GM21360 (cell line): ENCODE measurements around the gene PDIA4.
A peak's percentile ranks its signal among the peaks of the same experiment; 100 is the strongest.
"Not testable (repeated sequence)": the region's sequence is repeated elsewhere in the genome, so short reads cannot be mapped to it uniquely, and the experiment has no call there.

ENCODE experiments used
- ATAC-seq: cut with Tn5 transposase; IDR thresholded peaks from one replicate; pipeline ENCODE4 v1.9.1; 2021; ENCODE audit warnings: mild to moderate bottlenecking, moderate library complexity; ENCODE audit not compliant: unreplicated experiment

PDIA4 gene

DNA sequence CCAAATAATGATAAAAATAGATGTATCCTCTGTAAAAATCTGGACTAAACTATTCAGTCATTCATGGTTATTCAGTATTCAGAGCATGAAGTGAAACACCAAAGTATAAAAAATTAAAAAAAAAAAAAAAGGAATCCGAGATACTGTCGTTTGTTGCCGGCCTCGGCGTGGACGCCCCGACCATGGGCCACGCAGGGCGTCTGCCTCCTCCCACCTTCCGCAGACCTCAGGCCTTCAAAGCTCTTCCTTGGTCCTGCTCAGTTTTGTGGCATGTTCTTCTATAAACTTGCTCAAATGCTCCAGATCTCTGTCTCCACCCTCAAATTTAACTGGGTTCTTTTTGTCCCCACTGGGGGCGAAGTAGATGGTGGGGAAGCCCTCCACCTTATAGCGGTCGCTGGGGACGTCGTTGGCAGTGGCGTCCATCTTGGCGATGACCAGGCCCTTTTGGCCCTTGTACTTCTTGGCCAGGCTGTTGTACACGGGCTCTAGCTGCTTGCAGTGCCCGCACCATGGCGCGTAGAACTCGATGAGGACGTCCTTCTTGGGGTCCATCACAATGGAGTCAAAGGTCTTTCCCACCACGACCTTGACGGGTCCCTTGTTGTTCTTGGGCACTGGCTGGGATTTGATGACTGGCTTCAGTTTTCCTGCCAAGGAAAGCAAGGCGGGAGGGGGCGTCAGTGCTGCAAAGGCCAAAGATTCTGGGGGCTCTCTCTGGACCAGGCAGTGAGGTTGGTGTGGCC, 24.6 kb downstream of the PDIA4 start:
- no peak for ATAC-seq

DNA sequence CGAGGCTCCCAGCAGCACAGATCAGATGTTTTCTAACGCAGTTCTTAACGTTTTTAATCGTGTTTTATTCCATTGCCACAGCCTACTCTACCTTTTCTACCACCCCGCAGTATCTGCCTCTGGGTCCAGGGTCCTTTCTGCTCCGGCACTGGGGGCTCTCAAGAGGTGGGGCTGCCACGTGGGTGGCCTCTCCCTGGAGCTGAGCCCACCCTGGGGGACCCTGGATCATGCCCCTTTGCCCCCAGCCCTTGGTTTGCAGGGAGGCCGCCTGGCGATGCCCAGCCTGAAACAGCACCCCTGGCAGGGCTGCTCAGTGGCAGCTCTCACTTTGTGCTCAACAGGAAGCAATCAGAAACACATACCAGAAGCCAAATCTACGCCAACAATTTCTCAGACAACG, 25.3 kb downstream of the PDIA4 start:
- ATAC-seq: no peak

DNA sequence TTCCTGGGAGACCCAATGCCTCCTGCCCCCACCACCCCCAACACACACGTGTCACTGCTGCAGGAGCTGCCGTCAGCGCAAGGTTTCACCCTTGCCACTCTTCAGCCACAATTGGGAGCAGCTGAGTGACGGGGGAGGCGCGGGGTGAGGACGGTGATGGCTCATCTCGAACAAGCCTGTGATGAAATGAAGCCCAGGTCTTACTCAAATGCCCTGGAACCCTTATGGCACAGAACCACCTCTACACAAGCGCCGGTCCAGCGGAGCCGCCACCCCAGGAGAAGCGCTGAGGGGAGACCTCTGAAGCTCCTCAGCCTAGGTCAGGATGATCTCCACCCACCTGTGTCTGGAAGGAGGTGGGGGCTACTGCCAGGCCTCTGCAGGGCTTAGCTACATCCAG, 25.7 kb downstream of the PDIA4 start:
- no peak for ATAC-seq

DNA sequence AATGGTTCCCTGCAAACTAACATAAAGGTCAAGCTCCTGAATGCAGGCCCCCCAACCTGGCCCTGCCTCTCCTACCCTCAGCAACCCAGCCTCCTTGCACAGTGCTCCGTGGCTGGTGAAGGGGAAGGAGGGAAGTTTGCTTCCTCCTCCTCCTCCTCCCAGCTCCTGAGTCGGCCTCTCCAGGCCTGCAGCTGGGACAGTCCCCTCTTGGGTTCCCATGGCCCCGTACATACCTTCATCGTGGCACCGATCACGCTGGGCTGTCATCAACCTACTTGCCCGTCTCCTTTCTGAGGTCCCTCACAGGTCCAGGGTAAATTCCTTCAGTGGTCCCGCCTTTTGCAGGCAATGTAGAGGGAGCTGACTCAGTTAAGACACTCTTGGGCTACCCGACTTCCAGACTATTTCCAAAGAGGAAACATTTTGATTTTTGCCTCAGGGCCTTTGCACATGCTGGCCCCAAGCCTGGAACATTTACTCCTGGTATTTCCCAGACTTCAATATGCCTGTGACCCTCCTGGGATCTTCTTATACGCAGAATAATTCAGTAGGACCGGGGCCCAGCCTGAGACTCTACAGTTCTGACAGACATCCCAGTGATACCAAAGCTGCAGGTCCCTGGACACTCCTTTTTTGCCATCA, 26.8 kb downstream of the PDIA4 start:
- ATAC-seq: no peak

DNA sequence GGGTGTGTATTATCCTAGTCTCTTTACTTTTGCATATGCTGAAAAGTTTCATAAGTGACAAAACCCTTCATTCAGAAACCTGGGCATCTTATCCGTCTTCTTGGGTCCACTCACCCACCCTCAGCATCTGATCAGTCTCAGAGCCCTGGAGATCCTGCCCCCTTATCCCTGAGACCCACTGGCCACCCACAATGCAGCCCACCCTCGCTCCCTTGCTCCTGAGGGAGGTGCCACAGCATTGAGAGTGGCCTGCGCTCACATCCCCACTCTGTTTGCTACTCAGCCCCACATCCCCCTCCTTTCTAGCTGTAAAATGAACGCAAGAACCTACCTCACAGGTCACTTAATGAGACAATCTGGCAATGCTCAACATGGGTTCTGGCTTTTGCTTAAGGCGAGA, 27.3 kb downstream of the PDIA4 start:
- ATAC-seq: no peak

DNA sequence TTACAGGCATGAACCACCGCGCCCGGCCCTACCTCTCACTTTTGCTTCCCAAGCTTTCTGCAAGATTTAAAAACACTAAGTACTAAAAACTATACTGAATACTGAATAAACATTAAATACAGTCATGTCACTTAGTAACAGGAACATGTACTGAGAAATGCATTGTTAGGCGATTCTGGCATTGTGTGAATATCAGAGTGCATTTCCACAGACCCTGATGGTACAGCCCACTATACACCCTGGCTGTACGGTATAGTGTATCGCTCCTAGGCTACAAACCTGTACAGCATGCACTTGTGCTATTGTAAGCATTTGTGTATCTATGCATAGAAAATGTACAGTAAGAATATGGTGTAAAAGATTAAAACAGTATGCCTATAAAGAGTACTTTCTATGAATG, 29.1 kb downstream of the PDIA4 start:
- no peak for ATAC-seq

DNA sequence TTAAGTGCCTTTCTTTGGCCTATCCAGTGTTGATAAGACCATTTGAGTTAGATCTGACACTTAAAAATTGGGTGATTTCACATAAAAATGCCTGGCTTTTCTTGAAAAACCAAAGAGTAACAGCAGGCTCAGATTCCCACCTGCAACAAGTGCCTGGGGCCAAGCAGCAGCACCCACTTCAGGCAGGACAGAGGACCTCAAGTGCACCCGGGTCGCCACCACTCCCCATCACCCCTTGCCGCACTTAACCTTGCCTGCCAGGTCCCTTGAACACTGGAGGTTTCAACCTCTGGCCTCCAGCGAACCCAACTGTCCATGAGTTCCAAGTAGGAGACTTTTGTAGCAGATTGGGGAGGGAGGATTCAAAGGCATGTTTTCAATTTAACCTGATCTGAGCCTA, 30.8 kb downstream of the PDIA4 start:
- no peak for ATAC-seq

DNA sequence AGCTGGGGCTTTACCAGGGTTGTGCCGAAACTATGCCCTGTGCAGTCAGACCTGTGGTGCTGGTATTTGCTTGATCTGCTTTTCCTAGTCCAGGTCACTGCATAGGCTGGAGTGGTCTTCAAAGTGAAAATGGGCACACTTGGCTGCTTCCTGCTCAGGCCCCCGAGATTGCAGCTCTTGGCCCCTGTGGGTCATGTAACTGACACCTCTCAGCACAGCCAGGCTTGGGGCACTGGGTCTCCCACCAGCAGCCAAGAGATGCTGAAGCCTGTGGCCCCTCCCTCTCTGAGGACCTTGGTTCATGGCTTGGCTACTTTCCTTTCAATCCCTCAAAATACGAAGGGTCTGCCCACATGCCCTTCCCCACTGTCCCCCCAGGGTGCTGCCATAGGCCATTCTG, 33.7 kb downstream of the PDIA4 start:
- ATAC-seq: no peak

DNA sequence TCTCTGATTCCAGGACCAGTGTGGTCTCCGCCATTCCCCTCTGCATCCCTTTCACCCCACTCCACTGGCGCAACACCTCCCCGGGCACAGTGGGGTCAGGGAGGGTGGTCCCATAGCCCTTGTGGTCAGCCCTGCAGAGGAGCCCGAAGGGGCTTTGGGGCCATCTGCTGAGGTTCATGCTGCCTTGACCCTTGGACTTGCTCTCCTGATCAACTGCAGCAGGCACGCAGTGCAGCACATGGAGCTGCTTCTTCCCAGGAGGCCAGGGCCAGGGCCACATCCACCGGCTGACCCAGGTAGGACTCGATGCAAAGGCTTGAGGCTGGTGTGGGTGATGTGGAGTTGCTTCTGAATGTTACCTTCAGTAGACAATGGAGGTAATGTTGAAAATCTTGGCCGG, 35.1 kb downstream of the PDIA4 start:
- ATAC-seq: no peak

DNA sequence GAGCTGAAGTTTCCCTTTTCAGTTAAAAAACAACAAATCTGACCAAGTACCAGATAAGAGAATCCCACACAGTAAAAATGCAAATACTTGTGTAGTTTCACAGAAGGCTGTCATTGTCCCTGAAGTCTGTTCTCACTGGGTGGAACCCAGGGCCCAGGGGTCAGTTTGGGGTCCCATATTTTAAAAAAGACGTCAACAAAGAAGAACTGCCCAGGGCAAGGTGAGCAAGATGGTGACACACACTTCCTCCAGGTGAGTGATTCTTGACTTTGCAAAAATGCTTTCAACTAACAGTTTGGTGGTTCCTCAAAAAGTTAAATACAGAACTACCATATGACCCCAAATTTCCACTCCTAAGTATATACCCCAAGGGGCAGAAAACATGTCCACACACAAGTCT, 36.8 kb downstream of the PDIA4 start:
- ATAC-seq: no peak

DNA sequence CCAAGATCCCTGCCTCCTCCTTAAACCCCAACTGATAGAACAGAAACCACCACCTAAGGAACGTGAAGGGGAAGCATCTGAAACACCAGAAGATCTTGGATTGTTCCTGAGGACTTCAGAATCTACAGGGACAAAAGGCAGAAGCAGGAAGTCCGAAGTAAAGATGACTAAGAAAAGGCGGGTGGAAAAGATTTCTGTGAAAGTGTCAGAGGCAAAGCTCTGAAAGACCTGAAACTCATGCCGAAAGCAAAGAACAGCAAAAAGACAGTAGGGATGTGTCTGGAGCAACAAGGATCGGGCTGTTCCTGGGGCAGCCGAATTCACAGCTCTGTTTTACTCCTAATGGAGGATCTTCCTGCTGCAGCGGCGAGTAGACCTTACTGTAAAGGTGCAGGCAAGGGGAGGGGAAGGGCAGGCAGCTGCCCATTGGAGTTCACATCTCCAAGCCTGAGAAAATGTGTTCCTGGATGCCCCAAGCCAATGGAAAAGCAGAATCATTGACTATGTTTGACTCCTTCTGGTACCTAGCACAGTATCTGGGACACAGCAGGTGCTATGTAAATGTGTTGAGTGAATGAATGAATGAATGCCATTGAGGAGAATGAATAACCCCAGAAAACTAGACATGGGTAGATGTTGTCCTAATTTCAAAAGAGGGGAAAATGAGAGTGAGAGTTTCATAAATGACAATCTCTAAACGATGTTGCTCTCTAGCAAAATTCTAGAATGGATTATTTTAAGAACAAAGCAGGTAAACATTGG, 40.4 kb downstream of the PDIA4 start:
- ATAC-seq: no peak

DNA sequence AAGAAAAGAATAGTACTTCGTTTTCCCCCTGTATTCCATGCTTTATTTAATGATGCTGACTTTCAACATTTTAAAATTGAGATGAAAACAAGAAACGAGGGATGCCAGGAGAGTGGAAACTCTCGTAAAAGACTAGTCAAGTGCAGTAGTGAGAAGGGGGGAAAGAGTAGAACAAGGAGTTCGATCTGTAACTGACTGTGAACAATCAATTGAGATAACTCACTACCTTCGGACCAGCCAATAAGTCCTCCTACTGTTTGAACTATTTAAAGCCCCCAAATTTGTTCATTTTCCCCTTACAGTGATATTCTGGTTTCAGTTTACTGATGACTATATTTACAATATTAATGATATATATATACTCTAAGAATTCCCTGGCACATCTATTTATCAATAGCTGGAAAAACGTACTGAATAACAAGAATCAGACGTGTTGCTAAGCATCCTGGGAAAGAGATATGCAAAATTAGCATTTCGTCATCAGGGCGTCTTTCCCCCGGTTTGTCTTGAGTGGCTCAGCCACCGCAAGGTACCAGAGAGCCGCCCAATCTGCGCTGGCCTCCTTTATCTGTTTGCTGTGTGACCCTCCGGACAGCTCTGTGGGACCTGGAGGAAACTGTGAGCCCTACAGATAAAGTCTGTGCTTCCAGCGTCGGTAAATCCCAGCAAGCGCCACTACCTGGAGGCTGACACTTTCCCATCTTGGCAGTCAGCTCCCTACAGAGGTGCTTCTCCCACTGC, 41.1 kb downstream of the PDIA4 start:
- peak; percentile 89 for ATAC-seq

DNA sequence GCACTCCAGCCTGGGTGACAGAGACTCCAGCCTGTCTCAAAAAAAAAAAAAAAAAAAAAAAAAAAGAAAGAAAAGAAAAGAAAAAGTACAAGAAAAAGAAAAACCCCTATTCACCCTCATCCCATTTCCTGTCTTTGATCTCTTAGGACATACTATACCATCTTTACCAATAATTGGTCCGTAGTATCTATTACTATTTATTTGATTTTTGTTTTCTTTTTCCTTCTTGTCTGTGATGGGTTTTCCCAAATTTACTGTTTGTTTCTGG, 41.6 kb downstream of the PDIA4 start:
- no peak for ATAC-seq

DNA sequence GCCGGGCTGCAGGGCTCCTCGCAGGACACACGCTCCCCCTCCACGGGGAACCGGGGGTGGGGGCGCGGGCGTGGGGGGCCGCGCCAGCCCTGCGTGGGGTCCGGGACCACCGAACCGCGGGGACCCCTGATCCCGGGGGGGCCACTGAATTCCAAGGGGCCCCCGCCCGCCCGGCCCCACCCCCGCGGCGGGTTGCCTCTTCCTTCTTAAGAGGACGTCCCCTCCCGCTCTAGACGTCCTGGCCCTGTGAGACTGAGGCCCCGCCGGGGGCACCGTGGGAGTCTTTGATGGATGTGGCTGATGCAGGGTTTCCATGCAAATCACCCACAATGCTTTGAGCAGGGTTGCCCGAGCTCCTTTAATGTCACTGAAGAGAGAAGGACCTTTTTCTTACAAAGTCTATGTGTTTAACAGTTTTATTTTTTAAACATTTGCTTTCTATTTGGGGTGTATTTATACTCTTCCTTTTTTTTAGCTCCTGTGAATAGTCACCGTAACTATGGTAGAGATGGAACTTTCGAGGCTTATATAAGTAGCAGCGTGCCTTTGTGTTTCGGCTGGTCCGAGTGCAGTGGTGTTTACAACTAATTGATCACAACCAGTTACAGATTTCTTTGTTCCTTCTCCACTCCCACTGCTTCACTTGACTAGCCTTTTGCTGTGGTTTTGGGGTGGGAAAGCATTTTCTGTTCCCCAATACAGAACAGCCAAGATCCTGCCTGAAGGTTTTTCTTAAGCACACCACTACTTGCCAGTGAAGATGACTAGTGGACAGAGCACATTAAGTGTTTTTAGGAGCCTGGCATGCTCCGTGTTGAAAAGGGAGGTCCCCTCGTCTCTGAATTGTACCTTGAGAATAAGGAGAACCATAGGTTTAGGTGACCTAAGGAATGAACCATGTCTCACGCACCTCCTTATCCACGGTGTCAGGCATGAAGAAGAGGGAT, 44.8 kb downstream of the PDIA4 start:
- ATAC-seq: peak; percentile 57

DNA sequence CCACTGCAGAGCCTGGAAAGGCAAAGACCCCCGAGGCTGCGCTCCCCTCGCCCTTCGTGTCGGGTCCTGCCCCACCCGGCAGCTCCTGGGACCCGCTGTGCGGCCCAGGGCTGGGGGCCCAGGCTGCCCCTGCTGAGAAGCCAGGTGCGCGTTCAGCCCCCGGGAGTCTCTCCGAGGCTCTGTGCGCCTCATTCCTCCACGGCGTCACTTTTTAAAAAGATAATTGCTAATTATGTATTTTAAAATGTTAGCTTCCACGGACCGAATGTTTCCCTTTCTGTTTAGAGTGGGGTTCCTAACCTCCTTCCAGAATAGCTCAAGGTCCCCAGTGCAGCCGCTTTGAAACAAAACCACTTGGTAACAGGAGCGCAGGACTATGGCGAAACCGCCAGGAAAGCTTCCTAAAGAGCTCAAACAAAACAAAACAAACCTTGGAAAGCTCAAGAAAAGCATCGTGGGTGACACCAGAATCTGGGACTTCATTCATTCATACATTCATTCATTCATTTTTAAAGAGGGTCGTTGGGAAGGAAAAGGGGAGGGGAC, 45.6 kb downstream of the PDIA4 start:
- ATAC-seq: no peak

DNA sequence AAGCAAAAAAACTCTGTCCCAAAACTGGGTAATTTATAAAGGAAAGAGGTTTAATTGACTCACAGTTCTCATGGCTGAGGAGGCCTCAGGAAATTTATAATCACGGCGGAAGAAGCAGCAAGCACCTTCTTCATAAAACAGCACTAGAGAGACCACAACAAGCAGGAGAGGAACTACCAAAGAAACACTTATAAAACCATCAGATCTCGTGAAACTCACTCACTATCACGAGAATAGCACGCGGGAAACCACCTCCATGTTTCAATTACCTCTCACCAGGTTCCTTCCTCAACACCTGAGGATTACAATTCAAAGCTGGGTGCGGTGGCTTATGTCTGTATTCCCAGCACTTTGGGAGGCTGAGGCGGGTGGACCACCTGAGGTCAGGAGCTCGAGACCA, 48.5 kb downstream of the PDIA4 start:
- no peak for ATAC-seq

DNA sequence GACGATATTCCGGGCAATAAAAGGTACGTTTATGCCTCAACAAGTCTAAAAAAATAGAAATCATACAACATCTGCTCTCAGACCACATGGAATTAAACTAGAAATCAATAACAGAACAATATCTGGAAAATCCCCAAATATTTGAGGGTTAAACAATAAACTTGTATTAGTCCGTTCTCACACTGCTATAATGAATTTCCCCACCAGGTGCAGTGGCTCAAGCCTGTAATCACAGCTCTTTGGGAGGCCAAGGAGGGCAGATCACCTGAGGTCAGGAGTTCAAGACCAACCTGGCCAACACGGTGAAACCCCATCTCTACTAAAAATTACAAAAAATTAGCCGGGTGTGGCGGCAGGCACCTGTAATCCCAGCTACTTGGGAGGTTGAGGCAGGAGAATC, 49.2 kb downstream of the PDIA4 start:
- ATAC-seq: not testable (repeated sequence)

DNA sequence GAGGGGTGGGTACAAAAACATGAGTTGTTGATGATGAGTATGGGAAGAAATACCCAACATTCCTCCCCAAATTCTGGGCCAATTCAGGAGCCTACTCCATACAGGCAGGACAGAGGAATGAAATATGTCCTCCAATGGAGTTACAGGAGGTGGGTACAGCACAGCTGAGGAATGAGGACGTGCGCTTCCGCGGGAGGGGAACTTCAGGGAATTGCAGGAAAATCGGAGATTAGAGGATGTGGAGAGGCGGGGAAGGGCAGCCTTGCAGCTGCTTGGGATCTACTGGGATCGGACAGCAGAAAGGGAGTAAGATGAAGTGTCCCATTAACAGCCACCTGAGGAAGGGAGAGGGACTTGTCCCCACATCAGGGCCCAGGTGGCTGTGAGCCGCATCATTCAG, 50.2 kb downstream of the PDIA4 start:
- no peak for ATAC-seq

DNA sequence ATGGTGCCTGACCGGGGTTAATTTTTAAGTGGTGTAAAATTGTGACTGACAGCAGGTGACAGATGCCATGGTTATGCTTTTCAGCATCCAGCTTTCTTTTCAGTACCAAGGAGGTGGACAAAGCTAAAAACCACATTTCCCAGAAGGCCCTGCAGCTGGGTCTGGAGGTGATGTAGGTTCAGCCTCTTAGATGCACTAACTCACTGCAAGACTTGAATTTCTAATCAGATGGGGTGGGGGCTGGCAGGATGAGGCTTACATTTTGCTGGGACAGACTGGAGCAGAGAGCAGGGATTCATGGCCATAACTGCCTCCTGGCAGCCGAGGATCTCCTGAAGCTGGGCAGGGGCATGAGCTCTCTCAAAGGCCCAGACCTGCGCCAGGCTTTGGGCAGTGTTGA, 52.4 kb downstream of the PDIA4 start:
- ATAC-seq: no peak

DNA sequence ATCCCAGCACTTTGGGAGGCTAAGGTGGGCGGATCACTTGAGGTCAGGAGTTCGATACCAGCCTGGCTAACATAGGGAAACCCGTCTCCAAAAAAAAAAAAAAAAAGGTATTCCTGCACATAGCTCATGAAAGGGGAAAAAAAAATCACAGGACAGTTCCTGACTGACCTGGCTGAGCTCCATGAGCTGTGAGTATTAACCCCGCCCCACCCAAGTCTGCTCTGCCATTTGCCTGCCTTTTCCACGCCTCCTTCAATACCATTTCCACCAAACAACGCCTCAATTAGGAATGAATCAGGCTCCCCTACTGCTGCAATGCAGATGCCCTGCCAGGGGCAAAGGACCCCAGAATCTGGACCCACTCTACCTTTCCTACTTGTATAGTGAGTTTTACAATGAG, 55.0 kb downstream of the PDIA4 start:
- ATAC-seq: no peak
